Muscle layer of colon (tissue), 2 donors: ENCODE data around the gene IMMP2L.

ENCODE experiments used
- H3K27ac ChIP-seq: one replicate; pipeline ENCODE4 v1.7.0; 2013; ENCODE audit warnings: low read depth, mild to moderate bottlenecking, low read length, moderate library complexity
- H3K27me3 ChIP-seq, 2 donors: one replicate each; pipeline ENCODE4 v1.7.0; 2013; ENCODE audit warnings: low read length in 2 of 2, mild to moderate bottlenecking in 2 of 2; ENCODE audit not compliant: insufficient read depth in 2 of 2, control insufficient read depth in 1 of 2
- H3K36me3 ChIP-seq: one replicate; pipeline ENCODE4 v1.7.0; 2013; ENCODE audit warnings: mild to moderate bottlenecking, low read length; ENCODE audit not compliant: insufficient read depth
- H3K4me1 ChIP-seq: one replicate; pipeline ENCODE4 v1.7.0; 2013; ENCODE audit warnings: mild to moderate bottlenecking, low read length; ENCODE audit not compliant: insufficient read depth
- H3K4me3 ChIP-seq, 2 donors: one replicate each; pipeline ENCODE4 v1.7.0; 2013; ENCODE audit warnings: low read length in 2 of 2, low read depth in 1 of 2, mild to moderate bottlenecking in 1 of 2, moderate library complexity in 1 of 2
- H3K9ac ChIP-seq: one replicate; pipeline ENCODE4 v1.7.0; 2013; ENCODE audit warnings: low read length
- H3K9me3 ChIP-seq: one replicate; pipeline ENCODE4 v1.7.0; 2013; ENCODE audit warnings: mild to moderate bottlenecking, low read length
- donor health status: abdominal sarcoma.
- donor health status: Adenocarcinoma of cecum.

IMMP2L gene

GRCh38 chr7:111138586-111138985, 423.7 kb downstream of the IMMP2L start:
- H3K9ac ChIP-seq, result no peak overlapping the region
- no peak overlapping the region for H3K4me3 ChIP-seq
- no peaks in the 10 kb centered on the region for H3K36me3 ChIP-seq
- no peak overlapping the region for H3K27ac ChIP-seq
- H3K4me1 ChIP-seq, result peaks cover 27% of the 10 kb centered on the region
- H3K9me3 ChIP-seq, result no peaks in the 10 kb centered on the region
- H3K27me3 ChIP-seq, result no peaks in the 10 kb centered on the region

DNA sequence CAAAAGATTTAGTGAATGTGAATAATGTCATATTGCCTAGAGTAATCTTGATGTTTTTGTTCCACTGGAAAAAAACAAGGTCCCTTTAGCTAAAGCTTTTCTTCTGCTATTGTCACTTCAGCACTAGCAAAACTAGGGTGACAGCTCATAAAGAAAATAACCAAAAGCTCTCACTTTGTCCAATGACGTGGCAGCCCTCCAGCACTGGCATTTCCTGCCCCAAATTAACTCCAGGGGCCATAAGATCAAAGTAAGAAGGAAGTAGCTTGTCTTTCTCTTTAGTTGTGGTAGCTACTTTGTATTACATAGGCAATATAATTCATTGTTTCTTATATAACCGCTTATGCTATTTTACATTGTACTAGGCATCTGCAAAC, 424.1 kb downstream of the IMMP2L start:
- Histone ChIP-seq H3K27ac (no peak overlapping the region), H3K27me3 (no peaks in the 10 kb centered on the region), H3K9ac (no peak overlapping the region), H3K4me1 (peaks cover 27% of the 10 kb centered on the region), H3K4me3 (no peak overlapping the region), H3K36me3 (no peaks in the 10 kb centered on the region), H3K9me3 (no peaks in the 10 kb centered on the region)

DNA sequence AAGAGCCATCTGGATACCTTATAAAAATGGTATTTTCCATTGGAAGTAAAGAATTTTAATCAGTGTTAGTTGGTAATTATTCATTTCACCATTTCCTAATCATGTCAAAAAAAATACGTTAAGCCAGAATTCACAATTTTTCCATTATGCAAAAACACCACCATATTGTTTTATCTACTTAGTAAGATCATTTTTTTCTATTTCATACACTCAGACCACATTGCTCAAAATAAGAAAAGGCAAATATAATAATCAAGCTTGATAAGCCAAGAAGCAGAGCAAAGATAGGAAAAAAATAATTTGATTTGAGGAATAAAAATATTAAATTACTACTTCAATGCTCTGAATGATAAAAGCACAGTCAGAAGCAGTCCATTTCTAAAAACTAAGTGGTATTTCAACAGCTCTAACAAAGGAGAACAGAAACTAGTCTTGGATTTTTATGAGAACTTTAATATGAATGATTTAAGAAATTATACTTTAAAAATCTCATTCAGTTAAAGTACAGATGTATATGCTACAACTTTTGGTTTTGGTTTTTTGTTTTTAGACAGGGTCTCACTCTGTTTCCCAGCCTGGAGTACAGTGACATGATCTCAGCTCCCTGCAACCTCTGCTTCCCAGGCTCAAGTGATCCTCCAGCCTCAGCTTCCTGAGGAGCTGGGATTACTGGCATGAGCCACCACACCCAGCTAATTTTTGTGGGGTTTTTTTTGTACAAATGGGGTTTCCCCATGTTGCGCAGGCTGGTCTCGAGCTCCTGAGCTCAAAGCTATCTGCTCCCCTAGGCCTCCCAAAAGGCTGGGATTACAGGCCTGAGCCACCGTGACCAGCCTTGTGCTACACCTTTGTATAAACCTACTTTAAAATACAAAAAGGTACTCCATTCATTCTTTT, 424.7 kb downstream of the IMMP2L start:
- Histone ChIP-seq H3K4me3 (no peak overlapping the region), H3K9me3 (no peaks in the 10 kb centered on the region), H3K36me3 (no peaks in the 10 kb centered on the region), H3K27ac (no peak overlapping the region), H3K9ac (no peak overlapping the region), H3K4me1 (peaks cover 27% of the 10 kb centered on the region), H3K27me3 (no peaks in the 10 kb centered on the region)

DNA sequence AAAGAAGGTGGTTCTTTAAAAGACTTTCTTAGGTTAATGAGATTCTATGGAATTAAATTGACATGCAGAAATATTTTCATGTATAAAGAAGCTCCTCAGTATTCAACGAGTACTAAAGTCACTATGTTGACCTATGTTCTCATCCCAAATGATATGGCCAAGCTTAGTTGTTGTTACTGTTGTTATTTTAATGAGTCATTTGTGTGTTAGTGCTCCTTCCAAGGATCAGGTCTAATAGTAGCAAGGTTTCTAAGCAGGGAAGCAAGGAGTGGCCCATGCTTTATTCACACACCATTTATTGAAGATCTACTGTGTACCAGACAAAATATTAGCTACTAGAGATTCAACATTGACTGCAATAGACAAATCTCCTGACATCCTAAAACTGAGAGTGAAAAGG, 429.5 kb downstream of the IMMP2L start:
- Histone ChIP-seq H3K4me1 (peaks cover 2% of the 10 kb centered on the region), H3K27ac (no peak overlapping the region), H3K27me3 (no peaks in the 10 kb centered on the region), H3K9me3 (no peaks in the 10 kb centered on the region), H3K36me3 (no peaks in the 10 kb centered on the region), H3K9ac (no peak overlapping the region), H3K4me3 (no peak overlapping the region)

- H3K27ac ChIP-seq, result no peak overlapping the region
- H3K9me3 ChIP-seq, result no peaks in the 10 kb centered on the region
- no peaks in the 10 kb centered on the region for H3K27me3 ChIP-seq
- H3K9ac ChIP-seq, result no peak overlapping the region
- no peaks in the 10 kb centered on the region for H3K36me3 ChIP-seq
- no peaks in the 10 kb centered on the region for H3K4me1 ChIP-seq
- no peak overlapping the region for H3K4me3 ChIP-seq
These were observed 432.9 kb downstream of the IMMP2L start for GRCh38 chr7:111129435-111129834.

GRCh38 chr7:111126987-111127386, 435.3 kb downstream of the IMMP2L start:
- Histone ChIP-seq H3K36me3 (no peaks in the 10 kb centered on the region), H3K9me3 (no peaks in the 10 kb centered on the region), H3K27me3 (no peaks in the 10 kb centered on the region), H3K9ac (no peak overlapping the region), H3K4me3 (no peak overlapping the region), H3K27ac (no peak overlapping the region), H3K4me1 (no peaks in the 10 kb centered on the region)

DNA sequence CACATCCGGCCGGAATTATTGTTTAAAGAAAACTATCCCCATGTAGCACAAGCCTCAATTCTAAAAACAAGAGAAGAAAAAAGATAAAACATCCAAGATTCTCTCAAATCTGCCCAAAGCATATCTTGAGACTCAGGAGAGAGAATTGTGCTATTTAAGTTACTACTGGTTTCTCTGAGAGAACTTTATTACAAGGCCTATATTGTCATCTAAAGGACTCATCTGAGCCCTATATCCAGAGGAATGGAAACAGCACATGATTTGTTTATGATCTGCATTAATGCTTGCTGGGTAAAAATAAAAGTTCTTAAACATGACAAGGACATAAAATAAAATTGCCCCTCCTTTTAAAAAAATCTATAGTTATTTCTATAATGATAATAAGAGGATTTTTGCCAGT, 446.3 kb downstream of the IMMP2L start:
- H3K4me1 ChIP-seq, result no peaks in the 10 kb centered on the region
- H3K4me3 ChIP-seq, result no peak overlapping the region
- no peaks in the 10 kb centered on the region for H3K9me3 ChIP-seq
- H3K27me3 ChIP-seq, result no peaks in the 10 kb centered on the region
- no peak overlapping the region for H3K27ac ChIP-seq
- no peak overlapping the region for H3K9ac ChIP-seq
- H3K36me3 ChIP-seq, result no peaks in the 10 kb centered on the region

DNA sequence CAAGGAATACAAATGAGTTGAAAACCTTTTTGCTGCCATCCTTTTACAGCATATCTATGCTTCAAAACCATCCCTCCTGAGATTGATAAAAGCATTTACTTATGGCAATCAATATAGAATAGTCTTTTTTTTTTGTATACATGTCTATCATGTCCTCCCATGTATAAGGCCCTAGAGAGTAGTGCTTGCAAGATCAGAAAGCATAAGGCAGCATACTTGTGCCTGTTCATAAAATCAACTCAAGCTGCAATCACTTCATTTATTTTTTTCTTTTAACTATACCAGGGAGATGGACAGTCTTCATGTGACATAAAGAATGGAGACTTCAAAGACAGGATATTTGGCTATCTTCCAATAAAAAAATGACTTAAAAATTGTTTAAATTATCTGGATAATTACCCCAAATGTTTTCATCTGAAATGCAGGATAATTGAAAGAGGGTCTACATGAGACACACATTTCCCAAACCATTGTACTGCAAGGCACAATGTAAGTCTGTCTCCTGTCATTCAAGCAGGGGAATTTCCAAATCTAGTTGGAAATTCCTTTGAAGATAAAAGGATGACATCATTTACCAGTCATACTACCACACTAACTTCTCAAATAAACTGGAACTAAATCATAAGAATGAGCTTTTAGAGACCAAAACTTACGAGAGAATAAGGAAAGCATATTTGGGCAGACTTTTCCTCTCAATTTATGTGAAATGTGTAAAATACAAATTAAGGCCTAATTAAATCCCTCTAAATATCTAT, 448.9 kb downstream of the IMMP2L start:
- no peaks in the 10 kb centered on the region for H3K36me3 ChIP-seq
- H3K9ac ChIP-seq, result no peak overlapping the region
- H3K27ac ChIP-seq, result no peak overlapping the region
- H3K27me3 ChIP-seq, result no peaks in the 10 kb centered on the region
- no peak overlapping the region for H3K4me3 ChIP-seq
- H3K4me1 ChIP-seq, result no peaks in the 10 kb centered on the region
- no peaks in the 10 kb centered on the region for H3K9me3 ChIP-seq

GRCh38 chr7:111112439-111112838, 449.9 kb downstream of the IMMP2L start:
- H3K4me1 ChIP-seq, result no peaks in the 10 kb centered on the region
- no peaks in the 10 kb centered on the region for H3K27me3 ChIP-seq
- H3K27ac ChIP-seq, result no peak overlapping the region
- H3K4me3 ChIP-seq, result no peak overlapping the region
- no peak overlapping the region for H3K9ac ChIP-seq
- H3K9me3 ChIP-seq, result no peaks in the 10 kb centered on the region
- no peaks in the 10 kb centered on the region for H3K36me3 ChIP-seq

GRCh38 chr7:111108496-111108895, 453.8 kb downstream of the IMMP2L start:
- Histone ChIP-seq H3K27ac (no peak overlapping the region), H3K4me1 (no peaks in the 10 kb centered on the region), H3K27me3 (no peaks in the 10 kb centered on the region), H3K4me3 (no peak overlapping the region), H3K9ac (no peak overlapping the region), H3K36me3 (no peaks in the 10 kb centered on the region), H3K9me3 (no peaks in the 10 kb centered on the region)

GRCh38 chr7:111108000-111108399, 454.3 kb downstream of the IMMP2L start:
- no peaks in the 10 kb centered on the region for H3K27me3 ChIP-seq
- H3K4me3 ChIP-seq, result no peak overlapping the region
- no peaks in the 10 kb centered on the region for H3K36me3 ChIP-seq
- no peak overlapping the region for H3K27ac ChIP-seq
- no peaks in the 10 kb centered on the region for H3K4me1 ChIP-seq
- no peak overlapping the region for H3K9ac ChIP-seq
- H3K9me3 ChIP-seq, result no peaks in the 10 kb centered on the region
